GM21528 (cell line): ENCODE results near the gene ANKHD1.

Source experiments
- ATAC-seq: cut with Tn5 transposase; IDR thresholded peaks from one replicate; pipeline ENCODE4 v1.9.1; 2021; ENCODE audit warnings: mild to moderate bottlenecking, moderate library complexity; ENCODE audit not compliant: unreplicated experiment, low FRiP score

The ANKHD1 gene

GRCh38 chr5:140367256-140368013, 34.2 kb upstream of the ANKHD1 start:
- ATAC-seq = no peak

GRCh38 chr5:140371356-140372151, 30.1 kb upstream of the ANKHD1 start:
- ATAC-seq = no peak

- ATAC-seq = peak; percentile 64
These were observed 28.6 kb upstream of the ANKHD1 start for GRCh38 chr5:140372971-140373487.

GRCh38 chr5:140381351-140381750, 20.3 kb upstream of the ANKHD1 start:
- no peak for ATAC-seq

- ATAC-seq = no peak
These were observed 19.7 kb upstream of the ANKHD1 start for GRCh38 chr5:140381972-140382371.

- no peak for ATAC-seq
These were observed 18.8 kb upstream of the ANKHD1 start for GRCh38 chr5:140382866-140383265.

- ATAC-seq = no peak
These were observed 18.3 kb upstream of the ANKHD1 start for GRCh38 chr5:140383300-140383699.

GRCh38 chr5:140388052-140388451, 13.6 kb upstream of the ANKHD1 start:
- no peak for ATAC-seq

GRCh38 chr5:140391312-140391711, 10.3 kb upstream of the ANKHD1 start:
- no peak for ATAC-seq

GRCh38 chr5:140391732-140392131, 9.9 kb upstream of the ANKHD1 start:
- no peak for ATAC-seq

GRCh38 chr5:140393738-140394137, 7.9 kb upstream of the ANKHD1 start:
- no peak for ATAC-seq

- no peak for ATAC-seq
These were observed 3.2 kb upstream of the ANKHD1 start for GRCh38 chr5:140398379-140398811.

- ATAC-seq = peak; percentile 10
These were observed 1.5 kb upstream of the ANKHD1 start for GRCh38 chr5:140399979-140400729.

GRCh38 chr5:140400730-140401361, 787 bp upstream of the ANKHD1 start:
- ATAC-seq = peak; percentile 77

GRCh38 chr5:140402258-140403074, 833 bp downstream of the ANKHD1 start:
- peak; percentile 2 for ATAC-seq

- ATAC-seq = no peak
These were observed 2.0 kb downstream of the ANKHD1 start for GRCh38 chr5:140403613-140404012.

- ATAC-seq = no peak
These were observed 7.2 kb downstream of the ANKHD1 start for GRCh38 chr5:140408750-140409241.

- no peak for ATAC-seq
These were observed 11.6 kb downstream of the ANKHD1 start for GRCh38 chr5:140413230-140413629.

- no peak for ATAC-seq
These were observed 15.6 kb downstream of the ANKHD1 start for GRCh38 chr5:140417235-140417634.
